ENCODE data around the gene LCE5A. TPM values are rescaled to one million over a fixed set of nuclear protein-coding genes. Genes with fewer than 3 reads are reported as not detected.

Gene LCE5A
- total RNA-seq, 1 experiment from 2014 or later: not detected

DNA sequence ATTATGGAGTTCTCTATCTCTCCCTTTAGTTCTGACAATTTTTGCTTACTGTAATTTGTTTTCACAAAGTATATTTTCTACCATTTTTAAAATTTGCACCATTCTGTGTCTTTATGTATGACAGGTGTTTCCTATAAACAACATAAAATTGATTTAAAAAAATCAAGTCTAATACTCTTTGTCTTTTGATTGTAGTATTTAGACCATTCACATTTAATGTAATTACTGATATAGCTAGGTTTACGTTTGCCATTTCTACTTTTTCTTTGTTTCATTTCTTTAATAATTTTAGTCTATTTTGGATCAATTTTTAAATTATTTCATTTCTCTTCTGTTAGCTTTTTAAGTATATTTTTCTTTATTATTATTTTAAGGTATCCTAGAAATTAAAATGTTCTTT is 44.4 kb upstream of the LCE5A start:
- no peak overlapping the region for H2AFZ ChIP-seq (ENCODE audit: low read length)
- POLR2A ChIA-PET (ENCODE audit: unreplicated experiment): no interaction called here

DNA sequence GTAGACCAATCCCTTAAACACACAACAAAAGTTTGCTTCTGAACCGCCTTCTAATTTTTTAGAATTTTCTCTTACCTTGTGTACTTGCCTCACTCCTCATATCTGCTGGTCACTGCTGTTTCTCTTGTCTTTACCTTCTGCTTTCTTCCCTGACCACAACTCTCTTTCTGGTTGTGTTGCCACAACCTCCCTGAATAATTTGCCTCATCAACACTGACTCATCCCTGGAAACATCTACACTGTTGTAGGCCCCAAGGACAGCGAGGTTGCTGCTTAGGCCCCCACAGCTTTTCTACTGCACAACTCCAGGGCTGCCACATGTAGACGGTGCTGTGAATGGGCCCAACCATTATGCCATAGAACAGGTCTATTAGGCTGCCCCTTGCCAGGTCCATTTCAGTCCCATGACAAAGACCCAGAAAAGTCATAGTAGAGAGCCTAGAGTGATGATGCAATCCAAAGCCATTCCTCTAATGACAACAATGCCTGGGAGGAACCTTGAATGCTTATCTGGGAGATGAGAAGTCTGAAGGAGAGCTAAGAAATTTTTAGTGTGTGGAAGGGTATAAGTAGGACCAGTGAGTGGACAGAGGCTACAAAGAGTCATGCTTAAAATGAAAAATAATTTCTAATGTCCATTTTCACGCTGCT is 36.6 kb upstream of the LCE5A start:
- H3K27me3 ChIP-seq (ENCODE audit: low read length): no peaks in the 10 kb centered on the region
- H3K4me3 ChIP-seq (ENCODE audit: low read length): no peak overlapping the region
- 0 out of 2 replicates have a peak, but pooled peaks cover 11% of the 10 kb centered on the region for H3K9me3 ChIP-seq (ENCODE audit: low read length)
- intact Hi-C loops (cut with micrococcal nuclease): no loop called here
- H4K20me1 ChIP-seq (ENCODE audit: low read length): no peaks in the 10 kb centered on the region
- ATAC-seq: no peak
- no peaks in the 10 kb centered on the region for H3K4me1 ChIP-seq (ENCODE audit: insufficient read depth, low read length)
- no peaks in the 10 kb centered on the region for H3F3A ChIP-seq (ENCODE audit: low read length, unreplicated experiment)
- H2AFZ ChIP-seq (ENCODE audit: low read length): no peak overlapping the region
- TF ChIP-seq EZH2 (IDR thresholded peaks at IDR 0.05; ENCODE audit: low read length, unreplicated experiment) (no peak), EZH2phosphoT487 (IDR thresholded peaks at IDR 0.05; ENCODE audit: borderline replicate concordance, low read length) (no peak)
- TF ChIP-seq, protein P1, sequence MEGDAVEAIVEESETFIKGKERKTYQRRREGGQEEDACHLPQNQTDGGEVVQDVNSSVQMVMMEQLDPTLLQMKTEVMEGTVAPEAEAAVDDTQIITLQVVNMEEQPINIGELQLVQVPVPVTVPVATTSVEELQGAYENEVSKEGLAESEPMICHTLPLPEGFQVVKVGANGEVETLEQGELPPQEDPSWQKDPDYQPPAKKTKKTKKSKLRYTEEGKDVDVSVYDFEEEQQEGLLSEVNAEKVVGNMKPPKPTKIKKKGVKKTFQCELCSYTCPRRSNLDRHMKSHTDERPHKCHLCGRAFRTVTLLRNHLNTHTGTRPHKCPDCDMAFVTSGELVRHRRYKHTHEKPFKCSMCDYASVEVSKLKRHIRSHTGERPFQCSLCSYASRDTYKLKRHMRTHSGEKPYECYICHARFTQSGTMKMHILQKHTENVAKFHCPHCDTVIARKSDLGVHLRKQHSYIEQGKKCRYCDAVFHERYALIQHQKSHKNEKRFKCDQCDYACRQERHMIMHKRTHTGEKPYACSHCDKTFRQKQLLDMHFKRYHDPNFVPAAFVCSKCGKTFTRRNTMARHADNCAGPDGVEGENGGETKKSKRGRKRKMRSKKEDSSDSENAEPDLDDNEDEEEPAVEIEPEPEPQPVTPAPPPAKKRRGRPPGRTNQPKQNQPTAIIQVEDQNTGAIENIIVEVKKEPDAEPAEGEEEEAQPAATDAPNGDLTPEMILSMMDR (conservative IDR thresholded peaks at IDR 0.05; ENCODE audit: low read depth, low read length): no peak
- no peak overlapping the region for H3K4me2 ChIP-seq (ENCODE audit: low read length)
- BruUV-seq (replicated peaks): no TSS peak
- no peaks in the 10 kb centered on the region for H3K9me2 ChIP-seq (replicated peaks; ENCODE audit: low read length)
- H3K27ac ChIP-seq (ENCODE audit: low read length): no peak overlapping the region
- H3K79me2 ChIP-seq (ENCODE audit: low read length): no peaks in the 10 kb centered on the region
- DNase-seq: no peak
- H3K9ac ChIP-seq (ENCODE audit: low read length): no peak overlapping the region
- H3K36me3 ChIP-seq (ENCODE audit: low read depth, low read length): no peaks in the 10 kb centered on the region
- ChIA-PET POLR2A (ENCODE audit: unreplicated experiment) (no interaction called here), CTCF (no interaction called here)

More for the DNA sequence above, 44.4 kb upstream of the LCE5A start:
- TF ChIP-seq, protein P1 (conservative IDR thresholded peaks at IDR 0.05; ENCODE audit: low read depth, low read length): no peak
- TF ChIP-seq EZH2phosphoT487 (IDR thresholded peaks at IDR 0.05; ENCODE audit: borderline replicate concordance, low read length) (no peak), EZH2 (IDR thresholded peaks at IDR 0.05; ENCODE audit: low read length, unreplicated experiment) (no peak)
- no peak overlapping the region for H3K4me2 ChIP-seq (ENCODE audit: low read length)
- ATAC-seq (no peak), DNase-seq (no peak)
- H3K4me1 ChIP-seq (ENCODE audit: insufficient read depth, low read length): no peaks in the 10 kb centered on the region
- CTCF ChIA-PET: no interaction called here
- H3K9me2 ChIP-seq (replicated peaks; ENCODE audit: low read length): no peaks in the 10 kb centered on the region
- no peaks in the 10 kb centered on the region for H3F3A ChIP-seq (ENCODE audit: low read length, unreplicated experiment)
- peaks cover 16% of the 10 kb centered on the region; the same call in 1 of the 2 replicates for H3K27me3 ChIP-seq (ENCODE audit: low read length)
- no peak overlapping the region for H3K9ac ChIP-seq (ENCODE audit: low read length)
- no peaks in the 10 kb centered on the region for H3K9me3 ChIP-seq (ENCODE audit: low read length)
- H3K36me3 ChIP-seq (ENCODE audit: low read depth, low read length): no peaks in the 10 kb centered on the region
- H4K20me1 ChIP-seq (ENCODE audit: low read length): no peaks in the 10 kb centered on the region
- H3K27ac ChIP-seq (ENCODE audit: low read length): no peak overlapping the region
- H3K4me3 ChIP-seq (ENCODE audit: low read length): no peak overlapping the region
- H3K79me2 ChIP-seq (ENCODE audit: low read length): no peaks in the 10 kb centered on the region
- BruUV-seq (replicated peaks): no TSS peak
- intact Hi-C loops (cut with micrococcal nuclease): no loop called here

DNA sequence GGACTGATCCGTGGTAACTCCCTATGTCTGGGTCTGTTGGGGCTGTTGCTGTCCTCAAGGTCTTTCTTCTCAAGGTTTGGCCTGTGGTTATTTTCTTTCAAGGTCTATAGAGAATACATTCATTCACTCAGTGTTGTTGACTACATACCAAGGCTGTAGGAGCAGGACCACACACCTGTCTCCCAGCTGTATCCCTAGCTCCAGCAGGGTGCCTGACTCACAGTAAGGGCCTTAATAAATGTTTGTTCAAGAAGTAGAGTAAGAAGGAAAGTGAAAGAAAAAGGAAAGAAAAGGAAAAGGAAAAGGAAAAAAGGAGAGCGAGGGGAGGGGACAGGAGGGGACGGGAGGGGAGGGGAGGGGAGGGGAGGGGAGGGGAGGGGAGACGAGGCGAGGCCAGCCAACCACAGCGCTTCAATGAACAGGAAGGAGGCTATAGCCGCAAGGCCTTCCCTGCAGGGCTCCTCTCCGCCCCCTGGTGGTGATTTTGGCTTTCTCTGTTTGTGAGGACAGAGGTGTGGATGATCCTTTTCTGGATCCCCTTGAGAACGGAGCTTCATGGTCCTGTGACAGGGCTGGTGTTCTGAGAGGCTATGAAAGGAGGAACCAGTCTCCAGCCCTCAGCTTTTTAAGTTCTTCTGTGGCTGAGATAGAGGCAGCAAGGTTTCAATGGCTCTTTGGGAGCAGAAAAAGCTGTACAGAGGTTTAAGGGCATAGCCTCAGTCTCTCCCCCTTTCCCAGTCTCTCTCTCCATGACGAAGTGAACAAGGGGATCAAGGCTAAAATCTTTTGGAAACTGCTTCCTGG is 30.6 kb upstream of the LCE5A start:
- Histone ChIP-seq H3K4me3 (ENCODE audit: low read length) (no peak overlapping the region), H3K4me1 (ENCODE audit: insufficient read depth, low read length) (no peaks in the 10 kb centered on the region), H4K20me1 (ENCODE audit: low read length) (no peaks in the 10 kb centered on the region), H3K9ac (ENCODE audit: low read length) (no peak overlapping the region), H3K4me2 (ENCODE audit: low read length) (no peak overlapping the region), H3K9me2 (replicated peaks; ENCODE audit: low read length) (no peaks in the 10 kb centered on the region), H3K27me3 (ENCODE audit: low read length) (0 out of 2 replicates have a peak, but pooled peaks cover 12% of the 10 kb centered on the region), H3K36me3 (ENCODE audit: low read depth, low read length) (no peaks in the 10 kb centered on the region), H3K27ac (ENCODE audit: low read length) (no peak overlapping the region), H2AFZ (ENCODE audit: low read length) (no peak overlapping the region), H3K79me2 (ENCODE audit: low read length) (no peaks in the 10 kb centered on the region), H3K9me3 (ENCODE audit: low read length) (0 out of 2 replicates have a peak, but pooled peaks cover 7% of the 10 kb centered on the region), H3F3A (ENCODE audit: low read length, unreplicated experiment) (no peaks in the 10 kb centered on the region)
- intact Hi-C loops (cut with micrococcal nuclease): no loop called here
- ATAC-seq: no peak
- CTCF ChIA-PET: no interaction called here
- peak; percentile 66 for DNase-seq
- BruUV-seq (replicated peaks): no TSS peak
- no peak for TF ChIP-seq EZH2phosphoT487 (IDR thresholded peaks at IDR 0.05; ENCODE audit: borderline replicate concordance, low read length)
- TF ChIP-seq, protein P1 (conservative IDR thresholded peaks at IDR 0.05; ENCODE audit: low read depth, low read length): peak; percentile 63
- POLR2A ChIA-PET (ENCODE audit: unreplicated experiment): no interaction called here

All from PC-3 (cell line).